ENCODE data around the gene CCDC77.

DNA sequence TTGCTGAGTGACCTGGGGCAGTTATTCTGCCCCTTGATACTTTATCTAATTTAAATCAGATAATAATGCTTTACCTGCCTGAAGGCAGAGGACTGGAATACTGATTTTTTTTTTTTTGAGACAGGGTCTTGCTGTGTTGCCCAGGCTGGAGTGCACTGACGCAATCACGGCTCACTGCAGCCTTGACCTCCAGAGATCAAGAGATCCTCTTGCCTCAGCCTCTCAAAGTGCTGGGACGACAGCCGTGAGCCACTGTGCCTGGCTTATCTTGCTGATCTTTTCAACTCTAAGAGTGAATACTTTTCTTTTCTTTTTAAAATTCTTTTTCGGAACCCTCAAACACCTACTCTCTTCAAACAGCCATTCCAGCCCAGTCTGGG is 57.6 kb downstream of the CCDC77 start:
- TF ChIP-seq, protein P1, sequence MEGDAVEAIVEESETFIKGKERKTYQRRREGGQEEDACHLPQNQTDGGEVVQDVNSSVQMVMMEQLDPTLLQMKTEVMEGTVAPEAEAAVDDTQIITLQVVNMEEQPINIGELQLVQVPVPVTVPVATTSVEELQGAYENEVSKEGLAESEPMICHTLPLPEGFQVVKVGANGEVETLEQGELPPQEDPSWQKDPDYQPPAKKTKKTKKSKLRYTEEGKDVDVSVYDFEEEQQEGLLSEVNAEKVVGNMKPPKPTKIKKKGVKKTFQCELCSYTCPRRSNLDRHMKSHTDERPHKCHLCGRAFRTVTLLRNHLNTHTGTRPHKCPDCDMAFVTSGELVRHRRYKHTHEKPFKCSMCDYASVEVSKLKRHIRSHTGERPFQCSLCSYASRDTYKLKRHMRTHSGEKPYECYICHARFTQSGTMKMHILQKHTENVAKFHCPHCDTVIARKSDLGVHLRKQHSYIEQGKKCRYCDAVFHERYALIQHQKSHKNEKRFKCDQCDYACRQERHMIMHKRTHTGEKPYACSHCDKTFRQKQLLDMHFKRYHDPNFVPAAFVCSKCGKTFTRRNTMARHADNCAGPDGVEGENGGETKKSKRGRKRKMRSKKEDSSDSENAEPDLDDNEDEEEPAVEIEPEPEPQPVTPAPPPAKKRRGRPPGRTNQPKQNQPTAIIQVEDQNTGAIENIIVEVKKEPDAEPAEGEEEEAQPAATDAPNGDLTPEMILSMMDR (conservative IDR thresholded peaks at IDR 0.05; ENCODE audit: low read length): no peak
- TF ChIP-seq EZH2phosphoT487 (IDR thresholded peaks at IDR 0.05; ENCODE audit: borderline replicate concordance): no peak
